IMR-90 (cell line): ENCODE measurements around the gene KLHL12. TPM values are rescaled to one million over a fixed set of nuclear protein-coding genes. Genes with fewer than 3 reads are reported as not detected.

Source experiments
- ATAC-seq: fragments of 200-7000 bp; cut with Tn5 transposase; 2 replicates; pipeline ENCODE4 v1.9.1; 2020; ENCODE audit warnings: low read depth, mild to moderate bottlenecking, moderate library complexity
- BruUV-seq: library from RNA; stranded (reverse); fragments of 400-500 nt; replicated peaks from 2 replicates; lab custom pipeline; 2021; lab: Mats Ljungman, UMichigan
- CTCF ChIA-PET: fragments of 300-600 bp; formaldehyde crosslinking; extraction: SDS; loops from one replicate; lab custom pipeline; 2021; ENCODE audit warnings: antibody characterized with exemption; lab: Yijun Ruan, JAX
- POLR2A ChIA-PET: fragments of 300-600 bp; sonication (Branson Sonifier 250); formaldehyde crosslinking; loops from one replicate; lab custom pipeline; 2022; ENCODE audit warnings: antibody characterized with exemption; ENCODE audit not compliant: unreplicated experiment; lab: Charles Lee
- DNase-seq: peaks from one replicate; pipeline ENCODE4 v3.0.0; 2013
- H2AFZ ChIP-seq: replicated peaks from 2 replicates; pipeline ENCODE3; 2013; ENCODE audit warnings: low read length, mild to moderate bottlenecking; ENCODE audit not compliant: poor library complexity
- H2AK5ac ChIP-seq: 2 replicates; pipeline ENCODE4 v1.6.1; 2013; ENCODE audit warnings: low read depth, low read length, inconsistent platforms
- H2AK9ac ChIP-seq: replicated peaks from 2 replicates; pipeline ENCODE3; 2013; ENCODE audit warnings: mild to moderate bottlenecking, low read depth, low read length, moderate library complexity; ENCODE audit not compliant: poor library complexity
- H2BK120ac ChIP-seq: 2 replicates; pipeline ENCODE4 v1.6.1; 2013; ENCODE audit warnings: low read depth, low read length, inconsistent platforms
- H2BK15ac ChIP-seq: 3 replicates; pipeline ENCODE4 v1.6.1; 2013; ENCODE audit warnings: low read depth, low read length, inconsistent platforms
- H2BK20ac ChIP-seq: 2 replicates; pipeline ENCODE4 v1.6.1; 2013; ENCODE audit warnings: low read depth, mild to moderate bottlenecking, inconsistent platforms, low read length, moderate library complexity
- H2BK5ac ChIP-seq: 2 replicates; pipeline ENCODE4 v1.6.1; 2013; ENCODE audit warnings: mild to moderate bottlenecking, low read depth, low read length, inconsistent platforms; ENCODE audit not compliant: poor library complexity, severe bottlenecking
- H3K14ac ChIP-seq: replicated peaks from 2 replicates; pipeline ENCODE4 v1.6.1; 2013; ENCODE audit warnings: low read depth, low read length, inconsistent platforms
- H3K18ac ChIP-seq: 2 replicates; pipeline ENCODE4 v1.6.1; 2013; ENCODE audit warnings: low read depth, low read length, control low read depth
- H3K23ac ChIP-seq: 2 replicates; pipeline ENCODE4 v1.6.1; 2013; ENCODE audit warnings: low read depth, low read length, inconsistent platforms
- H3K27ac ChIP-seq: 2 replicates; pipeline ENCODE4 v1.5.1; 2013; ENCODE audit warnings: mild to moderate bottlenecking, control low read depth, low read length; ENCODE audit not compliant: insufficient read depth
- H3K27me3 ChIP-seq: 2 replicates; pipeline ENCODE4 v1.6.1; 2013; ENCODE audit warnings: low read length; ENCODE audit not compliant: control insufficient read depth, insufficient read depth
- H3K36me3 ChIP-seq: 2 replicates; pipeline ENCODE4 v1.6.1; 2013; ENCODE audit warnings: low read length, mixed read lengths; ENCODE audit not compliant: control insufficient read depth, insufficient read depth
- H3K4ac ChIP-seq: 2 replicates; pipeline ENCODE4 v1.6.1; 2013; ENCODE audit warnings: low read depth, low read length, inconsistent platforms
- H3K4me1 ChIP-seq: 2 replicates; pipeline ENCODE4 v1.6.1; 2013; ENCODE audit warnings: low read length, mixed read lengths; ENCODE audit not compliant: control insufficient read depth, insufficient read depth
- H3K4me2 ChIP-seq: 2 replicates; pipeline ENCODE4 v1.6.1; 2013; ENCODE audit warnings: low read depth, mild to moderate bottlenecking, control low read depth, low read length, moderate library complexity
- H3K4me3 ChIP-seq: 2 replicates; pipeline ENCODE4 v1.5.1; 2013; ENCODE audit warnings: low read depth, mild to moderate bottlenecking, control low read depth, low read length, moderate library complexity; ENCODE audit not compliant: insufficient read depth
- H3K56ac ChIP-seq: 2 replicates; pipeline ENCODE4 v1.6.1; 2013; ENCODE audit warnings: low read length, inconsistent platforms; ENCODE audit not compliant: insufficient read depth; ENCODE audit errors: extremely low read depth
- H3K79me1 ChIP-seq, 2 experiments: 2 replicates each; pipeline ENCODE4 v1.6.1; 2013; ENCODE audit warnings: low read length in 2 of 2, inconsistent platforms in 1 of 2, low read depth in 1 of 2
- H3K9ac ChIP-seq: 2 replicates; pipeline ENCODE4 v1.6.1; 2013; ENCODE audit warnings: low read depth, low read length, control low read depth
- H3K9me1 ChIP-seq: 2 replicates; pipeline ENCODE4 v1.6.1; 2013; ENCODE audit warnings: low read length, inconsistent platforms; ENCODE audit not compliant: insufficient read depth
- H3K9me3 ChIP-seq: 2 replicates; pipeline ENCODE4 v1.6.1; 2013; ENCODE audit warnings: low read length; ENCODE audit not compliant: control insufficient read depth, insufficient read depth
- H4K20me1 ChIP-seq: 2 replicates; pipeline ENCODE4 v1.6.1; 2013; ENCODE audit warnings: low read length, inconsistent platforms; ENCODE audit not compliant: insufficient read depth
- H4K5ac ChIP-seq: 2 replicates; pipeline ENCODE4 v1.6.1; 2013; ENCODE audit warnings: mild to moderate bottlenecking, low read depth, low read length, control low read depth
- H4K8ac ChIP-seq, 2 experiments: 2 replicates each; pipeline ENCODE4 v1.6.1; 2013; ENCODE audit warnings: low read depth in 2 of 2, low read length in 2 of 2, control low read depth in 1 of 2, inconsistent platforms in 1 of 2
- H4K91ac ChIP-seq: 2 replicates; pipeline ENCODE4 v1.6.1; 2013; ENCODE audit warnings: low read depth, low read length, inconsistent platforms; ENCODE audit not compliant: insufficient read depth
- MXI1 ChIP-seq: IDR thresholded peaks from 2 replicates; pipeline ENCODE4 v1.6.1; 2012; ENCODE audit warnings: low read depth, mild to moderate bottlenecking, low read length, moderate library complexity, borderline replicate concordance
- NFE2L2 ChIP-seq: fragments of 150-350 bp; IDR thresholded peaks from 2 replicates; pipeline ENCODE4 v1.6.1; 2016; ENCODE audit warnings: low read depth, mild to moderate bottlenecking, low read length
- RAD21 ChIP-seq: IDR thresholded peaks from 2 replicates; pipeline ENCODE4 v1.6.1; 2012; ENCODE audit warnings: low read length, improper control_type of control experiment
- RCOR1 ChIP-seq: IDR thresholded peaks from 2 replicates; pipeline ENCODE4 v1.6.1; 2012; ENCODE audit warnings: mild to moderate bottlenecking, low read length, improper control_type of control experiment; ENCODE audit not compliant: insufficient replicate concordance
- SMC3 ChIP-seq: fragments of 150-350 bp; IDR thresholded peaks from 2 replicates; pipeline ENCODE4 v1.6.1; 2016; ENCODE audit warnings: low read depth, mild to moderate bottlenecking, antibody characterized with exemption, low read length, moderate library complexity
- WGBS, 2 experiments: methylation state at CpG; one replicate each; pipeline versions ENCODE4 v1.1.5 to v1.1.7; 2013; ENCODE audit warnings: missing lambda C conversion rate in 2 of 2; ENCODE audit not compliant: insufficient read length in 1 of 2; ENCODE audit errors: extremely low coverage in 2 of 2; 5-methylcytosine and 5-hydroxymethylcytosine counted together
- dilution Hi-C: fragments of 300-500 bp; cut with HindIII; formaldehyde crosslinking; loops from one replicate; pipeline ENCODE4 v1.14.3; 2018; ENCODE audit warnings: low sequenced_read_pairs; ENCODE audit not compliant: unreplicated experiment
- in situ Hi-C: fragments of 300-500 bp; cut with MboI; formaldehyde crosslinking; loops from 3 replicates; pipeline ENCODE4 v1.14.3; 2019; ENCODE audit warnings: low sequenced_read_pairs, inconsistent platforms, mixed read lengths
- intact Hi-C: fragments of 100-400 bp; cut with micrococcal nuclease; formaldehyde crosslinking; loops from 2 replicates; pipeline ENCODE4 v1.10.0; 2022
- polyA plus RNA-seq, 3 experiments: library from polyadenylated mRNA; depleted of rRNA; stranded (reverse); fragments of >200 nt; gene quantifications; 2 replicates each; pipeline ENCODE4 v1.2.3, GENCODE V29; 2012; ENCODE audit warnings: low replicate concordance in 1 of 3
- total RNA-seq: library from RNA; depleted of rRNA; stranded (reverse); fragments of >200 nt; gene quantifications from 2 replicates; pipeline ENCODE4 v1.2.3, GENCODE V29; 2012

Gene KLHL12
- total and polyA plus RNA-seq, 2 of the 4 experiments (the other 2 are of a cell fraction), result 17.2 to 38.4 TPM

DNA sequence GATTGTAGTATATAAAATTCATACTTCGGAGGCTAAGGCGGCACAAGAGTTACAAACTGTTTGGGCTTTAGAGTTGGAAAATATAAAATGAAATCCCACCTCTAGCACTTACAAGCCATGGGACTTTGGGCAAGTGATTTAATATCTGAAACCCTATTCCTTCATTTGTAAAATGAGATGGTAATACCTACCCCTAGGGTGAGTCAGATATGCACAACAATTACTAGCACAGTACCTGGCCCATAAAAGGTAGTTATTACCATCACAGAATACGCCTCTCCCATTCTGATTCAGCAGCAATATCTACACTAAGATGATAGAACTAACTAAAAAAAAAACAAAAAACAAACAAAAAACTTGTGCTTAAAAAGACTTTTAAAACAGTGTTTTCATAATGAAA lies 3.5 kb downstream of the KLHL12 start:
- H3K9me1 ChIP-seq, result no peaks in the 10 kb centered on the region
- H2BK20ac ChIP-seq, result no peak overlapping the region
- intact Hi-C loops (no loop called here), in situ Hi-C loops (no loop called here), dilution Hi-C loops (no loop called here)
- ChIA-PET CTCF (interaction anchor here (0.7 kb wide), 1 partner anchor 668 kb away, joined by 3 read pairs; no protein-coding TSS in a partner anchor), POLR2A (no interaction called here)
- H3K4me1 ChIP-seq, result no peaks in the 10 kb centered on the region
- no peak overlapping the region for H3K4ac ChIP-seq
- no peak overlapping the region for H3K4me2 ChIP-seq
- H3K56ac ChIP-seq, result no peak overlapping the region
- H3K79me1 ChIP-seq, result peaks cover 0 to 29% of the 10 kb centered on the region in 2 experiments; a peak in 2 of 4 replicates
- H3K14ac ChIP-seq, result no peak overlapping the region
- no peak overlapping the region for H2AFZ ChIP-seq
- H3K27me3 ChIP-seq, result no peaks in the 10 kb centered on the region
- H3K18ac ChIP-seq, result no peak overlapping the region
- no peak overlapping the region for H2BK120ac ChIP-seq
- H3K9ac ChIP-seq, result no peak overlapping the region
- no peak for DNase-seq
- H2AK5ac ChIP-seq, result no peak overlapping the region
- no peak overlapping the region for H4K8ac ChIP-seq
- H3K36me3 ChIP-seq, result peaks cover 4% of the 10 kb centered on the region
- H3K9me3 ChIP-seq, result no peaks in the 10 kb centered on the region
- no peak for ATAC-seq
- no peak overlapping the region for H4K5ac ChIP-seq
- H2BK5ac ChIP-seq, result no peak overlapping the region
- BruUV-seq, result no TSS peak
- no peak overlapping the region for H2BK15ac ChIP-seq
- H3K23ac ChIP-seq, result no peak overlapping the region
- H3K27ac ChIP-seq, result no peak overlapping the region
- no peak overlapping the region for H4K91ac ChIP-seq
- no peak overlapping the region for H2AK9ac ChIP-seq
- no peaks in the 10 kb centered on the region; the same call in 1 of the 2 replicates for H4K20me1 ChIP-seq
- no CpG with 5 or more reads among the region's 3 CpGs for WGBS, 2 experiments
- no peak for TF ChIP-seq RAD21
- TF ChIP-seq SMC3, result no peak
- TF ChIP-seq RCOR1, result no peak
- TF ChIP-seq NFE2L2, result no peak
- TF ChIP-seq MXI1, result no peak
- no peak overlapping the region for H3K4me3 ChIP-seq
